HEK293T (cell line): ENCODE data around the gene CDK3.

Source experiments
- CTCF ChIA-PET: fragments of 350-600 bp; formaldehyde crosslinking; extraction: SDS; loops from one replicate; lab custom pipeline; 2021; ENCODE audit warnings: antibody characterized with exemption, inconsistent platforms; lab: Yijun Ruan, JAX
- POLR2A ChIA-PET: fragments of 350-600 bp; formaldehyde crosslinking; extraction: SDS; loops from one replicate; lab custom pipeline; 2020; ENCODE audit warnings: antibody characterized with exemption, inconsistent platforms; lab: Yijun Ruan, JAX
- DNase-seq: peaks from one replicate; pipeline ENCODE4 v3.0.0; 2012; ENCODE audit warnings: mixed read lengths; ENCODE audit errors: extremely low spot score
- ARNT ChIP-seq: fragments of 450-650 bp; IDR thresholded peaks from 2 replicates; pipeline ENCODE4 v1.6.1; 2017; ENCODE audit warnings: mild to moderate bottlenecking
- BHLHE40 ChIP-seq: fragments of 450-650 bp; IDR thresholded peaks from 2 replicates; pipeline ENCODE4 v1.6.1; 2016; ENCODE audit warnings: mild to moderate bottlenecking, moderate library complexity, borderline replicate concordance
- CTBP1 ChIP-seq: fragments of 450-650 bp; IDR thresholded peaks from 2 replicates; pipeline ENCODE4 v1.6.1; 2016; ENCODE audit warnings: borderline replicate concordance
- ELF4 ChIP-seq: fragments of 450-650 bp; IDR thresholded peaks from 2 replicates; pipeline ENCODE4 v1.6.1; 2017; ENCODE audit warnings: antibody characterized with exemption
- FOXA1 ChIP-seq: fragments of 450-650 bp; IDR thresholded peaks from 2 replicates; pipeline ENCODE4 v1.6.1; 2016; ENCODE audit warnings: mild to moderate bottlenecking
- FOXK2 ChIP-seq: fragments of 450-650 bp; IDR thresholded peaks from 2 replicates; pipeline ENCODE4 v1.6.1; 2016; ENCODE audit warnings: mild to moderate bottlenecking
- FOXM1 ChIP-seq: fragments of 450-650 bp; IDR thresholded peaks from 2 replicates; pipeline ENCODE4 v1.6.1; 2017; ENCODE audit warnings: mild to moderate bottlenecking, borderline replicate concordance
- HDGF ChIP-seq: fragments of 450-650 bp; IDR thresholded peaks from 2 replicates; pipeline ENCODE4 v1.6.1; 2017; ENCODE audit warnings: antibody characterized with exemption, borderline replicate concordance
- L3MBTL2 ChIP-seq: fragments of 450-650 bp; conservative IDR thresholded peaks from 2 replicates; pipeline ENCODE4 v1.6.1; 2016; ENCODE audit warnings: mild to moderate bottlenecking
- LEF1 ChIP-seq: fragments of 450-650 bp; IDR thresholded peaks from 2 replicates; pipeline ENCODE4 v1.6.1; 2017; ENCODE audit warnings: mild to moderate bottlenecking, borderline replicate concordance
- NFRKB ChIP-seq: fragments of 450-650 bp; IDR thresholded peaks from 2 replicates; pipeline ENCODE4 v1.6.1; 2016; ENCODE audit warnings: mild to moderate bottlenecking, moderate library complexity
- PKNOX1 ChIP-seq: fragments of 450-650 bp; IDR thresholded peaks from 2 replicates; pipeline ENCODE4 v1.6.1; 2016
- SP1 ChIP-seq: fragments of 450-650 bp; IDR thresholded peaks from 2 replicates; pipeline ENCODE4 v1.6.1; 2017
- SUZ12 ChIP-seq: fragments of 450-650 bp; IDR thresholded peaks from 2 replicates; pipeline ENCODE4 v1.6.1; 2016; ENCODE audit warnings: mild to moderate bottlenecking
- TARDBP ChIP-seq: fragments of 450-650 bp; IDR thresholded peaks from 2 replicates; pipeline ENCODE4 v1.6.1; 2016
- ZNF384 ChIP-seq: fragments of 450-650 bp; IDR thresholded peaks from 2 replicates; pipeline ENCODE4 v1.6.1; 2016

Gene CDK3

GRCh38 chr17:76003915-76004314 lies 3.3 kb downstream of the CDK3 start:
- TF ChIP-seq FOXM1 (no peak), HDGF (no peak), SP1 (no peak), ZNF384 (no peak), FOXA1 (no peak), L3MBTL2 (no peak), ARNT (no peak), LEF1 (no peak), PKNOX1 (no peak), ELF4 (no peak), FOXK2 (no peak), BHLHE40 (no peak), SUZ12 (no peak), NFRKB (no peak), CTBP1 (no peak), TARDBP (no peak)
- POLR2A ChIA-PET, result interaction anchor here (1.0 to 2.6 kb wide), 2 partner anchors 99 to 149 kb away, joined by 3 to 22 read pairs; partner anchors contain the start of genes MRPL38 and WBP2
- no peak for DNase-seq
- CTCF ChIA-PET, result interaction anchor here (0.6 to 2.7 kb wide), 5 partner anchors 10 to 480 kb away, joined by 3 to 12 read pairs (median 8); partner anchors contain the start of gene MRPL38

- POLR2A ChIA-PET, result interaction anchor here (1.6 to 2.6 kb wide), 2 partner anchors 9 to 100 kb away, joined by 4 to 22 read pairs; partner anchors contain the start of gene MRPL38
- DNase-seq, result no peak
- CTCF ChIA-PET, result interaction anchor here (0.6 to 3.5 kb wide), 7 partner anchors 9 to 149 kb away, joined by 3 to 22 read pairs (median 5); partner anchors contain the start of genes MRPL38 and WBP2
Measured at GRCh38 chr17:76004750-76005262, 4.2 kb downstream of the CDK3 start.

GRCh38 chr17:76005263-76006149 lies 4.9 kb downstream of the CDK3 start:
- TF ChIP-seq NFRKB (no peak), FOXK2 (no peak), FOXA1 (no peak), HDGF (no peak), SP1 (no peak), TARDBP (no peak), ARNT (no peak)
- DNase-seq, result peak; percentile 83
- POLR2A ChIA-PET, result interaction anchor here (0.7 to 2.6 kb wide), 4 partner anchors 9 to 226 kb away, joined by 3 to 22 read pairs (median 4); partner anchors contain the start of gene MRPL38
- CTCF ChIA-PET, result interaction anchor here (0.6 to 3.5 kb wide), 12 partner anchors 8 to 150 kb away, joined by 3 to 22 read pairs (median 5); partner anchors contain the start of genes MRPL38 and WBP2

More at GRCh38 chr17:76004750-76005262, 4.2 kb downstream of the CDK3 start:
- TF ChIP-seq SUZ12, result no peak
- no peak for TF ChIP-seq CTBP1
- TF ChIP-seq ELF4, result no peak
- no peak for TF ChIP-seq ARNT
- no peak for TF ChIP-seq HDGF
- no peak for TF ChIP-seq FOXM1
- no peak for TF ChIP-seq SP1
- TF ChIP-seq LEF1, result no peak
- no peak for TF ChIP-seq ZNF384
- no peak for TF ChIP-seq BHLHE40
- no peak for TF ChIP-seq L3MBTL2
- TF ChIP-seq TARDBP, result no peak
- no peak for TF ChIP-seq FOXA1
- no peak for TF ChIP-seq NFRKB
- no peak for TF ChIP-seq PKNOX1
- no peak for TF ChIP-seq FOXK2

- no peak for DNase-seq
- TF ChIP-seq BHLHE40 (no peak), ZNF384 (no peak)
- ChIA-PET POLR2A (interaction anchor here (0.6 kb wide), 2 partner anchors 22 to 109 kb away, joined by 3 read pairs; no protein-coding TSS in a partner anchor), CTCF (interaction anchor here (0.6 to 3.5 kb wide), 4 partner anchors 18 to 224 kb away, joined by 3 to 22 read pairs (median 4); partner anchors contain the start of gene MRPL38)
Measured at GRCh38 chr17:76007131-76007849, 6.6 kb downstream of the CDK3 start.

GRCh38 chr17:76007850-76008165 lies 7.2 kb downstream of the CDK3 start:
- CTCF ChIA-PET, result interaction anchor here (0.7 to 3.5 kb wide), 3 partner anchors 18 to 103 kb away, joined by 3 to 22 read pairs (median 4); partner anchors contain the start of gene MRPL38
- POLR2A ChIA-PET, result interaction anchor here (0.6 kb wide), 1 partner anchor 110 kb away, joined by 3 read pairs; no protein-coding TSS in a partner anchor
- no peak for DNase-seq
- TF ChIP-seq FOXM1 (no peak), ZNF384 (no peak), HDGF (no peak), CTBP1 (no peak)
